NCI-H226 (cell line): Measurements from ENCODE around the gene DMRTC2.

Source experiments
- DNase-seq: peaks from one replicate; pipeline ENCODE4 v3.0.0-alpha.2; 2015

DMRTC2 gene

GRCh38 chr19:41894350-41894749, 49.5 kb downstream of the DMRTC2 start:
- DNase-seq = no peak

- no peak for DNase-seq
Measured at GRCh38 chr19:41895745-41896580, 51.1 kb downstream of the DMRTC2 start.

GRCh38 chr19:41896581-41896942, 51.7 kb downstream of the DMRTC2 start:
- DNase-seq = no peak

DNA sequence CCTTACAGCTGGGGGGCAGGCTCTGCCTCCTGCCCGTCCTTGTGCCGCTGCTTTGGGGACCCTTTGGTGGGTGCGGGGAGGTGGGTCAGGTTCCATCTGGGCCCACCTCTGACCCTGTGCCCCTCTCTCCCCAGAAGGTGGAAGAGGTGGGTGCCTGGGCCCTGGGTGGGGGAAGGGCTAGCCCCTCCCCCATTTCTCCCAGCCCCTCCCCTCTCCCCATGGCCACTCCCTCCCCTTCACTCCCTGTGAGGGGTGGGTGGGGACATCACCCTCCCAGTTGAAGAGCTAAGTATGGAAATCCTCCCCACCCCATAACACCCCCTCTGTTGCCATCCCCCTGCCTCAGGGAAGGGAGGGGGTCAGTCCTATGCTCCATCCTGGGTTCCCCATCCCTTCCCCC, 52.3 kb downstream of the DMRTC2 start:
- DNase-seq = no peak

- no peak for DNase-seq
Measured at GRCh38 chr19:41897820-41898219, 53.0 kb downstream of the DMRTC2 start.

GRCh38 chr19:41898235-41898634, 53.4 kb downstream of the DMRTC2 start:
- DNase-seq = no peak
